ENCODE measurements around the gene MMP23B.

DNA sequence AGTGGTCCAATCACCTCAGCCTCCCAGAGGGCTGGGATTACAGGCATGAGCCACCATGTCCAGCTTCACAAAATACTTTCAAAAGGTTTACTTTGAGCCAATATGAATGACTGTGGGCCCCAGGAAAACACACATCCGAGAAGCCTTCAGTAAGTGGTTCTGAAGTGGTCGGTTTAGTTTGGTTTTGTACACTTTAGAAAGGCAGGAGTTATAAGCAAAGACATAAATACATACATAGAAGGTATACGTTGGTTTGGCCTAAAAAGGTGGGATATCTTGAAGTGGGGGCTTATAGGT, 19.9 kb upstream of the MMP23B start:
- TF ChIP-seq POLR2A (IDR thresholded peaks at IDR 0.05) (no peak), CTCF (IDR thresholded peaks at IDR 0.05) (no peak)

Data from uterus (tissue), 2 donors.